T-helper 2 cell treated with Interferon-gamma antibody and Interleukin-4, amounts not matched to agents 100 ng/mL and 5 ng/mL, for 36 hours (primary cell): ENCODE measurements around the gene SIK1. TPM values are rescaled to one million over a fixed set of nuclear protein-coding genes. Genes with fewer than 3 reads are reported as not detected.
"Not testable (repeated sequence)": the region's sequence is repeated elsewhere in the genome, so short reads cannot be mapped to it uniquely, and the experiment has no call there.

Experiments used
- intact Hi-C: fragments of 100-400 bp; cut with micrococcal nuclease; formaldehyde crosslinking; loops from one replicate; pipeline ENCODE4 v1.15.1; 2023
- total RNA-seq: library from RNA; stranded (reverse); gene quantifications from 2 replicates; pipeline ENCODE4 v1.2.3, GENCODE V29; 2022

Gene SIK1
- 3.4 and 3.8 TPM in 2 replicates for total RNA-seq

DNA sequence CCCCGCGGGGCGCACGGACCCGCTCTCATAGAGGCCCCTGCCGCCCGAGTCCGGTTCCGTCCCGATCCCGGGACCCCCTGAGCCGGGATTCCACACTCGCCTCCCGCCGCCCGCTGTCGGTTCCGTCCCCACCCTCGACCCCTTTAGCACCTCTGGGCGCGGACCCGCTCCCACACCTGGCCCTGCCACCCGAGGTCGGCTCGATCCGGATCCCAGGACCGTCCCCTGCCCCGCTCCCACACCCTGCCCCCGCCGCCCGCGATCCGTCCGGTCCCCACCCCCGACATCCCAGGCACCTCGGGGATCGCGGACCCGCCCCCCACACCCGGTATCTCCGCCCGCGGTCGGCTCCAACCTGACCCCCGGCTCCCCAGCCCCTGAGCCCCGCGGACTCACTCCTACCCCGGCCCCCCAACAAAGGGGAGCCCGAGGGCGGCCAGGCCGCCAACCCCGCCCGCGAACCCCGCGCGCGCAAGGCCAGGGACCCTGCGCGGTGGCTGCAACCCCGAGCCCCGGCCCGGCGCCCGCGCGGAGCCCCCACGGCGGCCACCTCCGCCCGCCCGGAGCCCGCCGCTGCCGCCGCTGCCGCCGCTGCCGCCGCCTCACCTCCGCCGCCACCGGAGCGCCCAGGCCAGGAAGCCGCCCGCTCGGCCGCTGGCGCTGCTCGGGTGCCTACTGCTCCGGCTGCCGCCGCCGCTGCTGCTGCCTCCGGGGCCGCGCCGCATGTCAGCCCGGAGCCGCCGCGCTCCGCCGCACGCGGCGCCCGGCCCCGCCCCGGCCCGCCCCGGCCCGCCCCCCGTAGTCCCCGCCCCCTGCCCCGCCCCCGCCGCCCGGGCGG is at the start of gene SIK1:
Gene SIK1 (minus strand): TSS at position 728 of the 838 bp plus-strand sequence. CDS start 953 bp downstream, outside the sequence.
- intact Hi-C loops, result not testable (repeated sequence)

DNA sequence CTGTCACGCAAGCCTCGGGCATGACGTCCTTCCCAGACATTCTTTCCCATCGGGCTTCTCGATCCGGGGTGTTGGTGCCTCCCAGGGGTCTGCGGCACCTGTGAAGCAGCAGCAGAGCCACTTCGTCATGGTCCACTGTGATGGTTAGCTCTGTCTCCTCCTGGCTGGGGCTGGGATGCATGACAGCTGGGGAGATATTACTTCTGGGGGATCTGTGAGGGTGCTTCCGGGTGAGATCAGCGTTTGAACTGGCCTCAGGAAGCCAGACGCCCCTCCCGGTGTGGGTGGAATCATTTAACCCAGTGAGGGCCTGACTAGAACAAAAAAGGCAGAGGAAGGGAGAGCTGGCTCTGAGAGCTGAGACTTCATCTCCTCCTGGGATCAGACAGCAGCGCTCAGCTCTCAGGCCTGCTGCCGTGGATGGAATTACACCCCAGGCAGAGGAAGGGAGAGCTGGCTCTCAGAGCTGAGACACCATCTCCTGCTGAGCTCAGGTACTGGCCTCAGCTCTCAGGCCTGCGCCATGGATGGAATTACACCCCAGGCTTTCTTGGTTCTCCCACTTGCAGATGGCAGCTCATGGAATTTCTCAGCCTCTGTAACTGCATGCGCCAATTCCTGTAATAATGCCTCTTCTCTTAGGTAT is 44.8 kb upstream of the SIK1 start:
- intact Hi-C loops, result not testable (repeated sequence)

DNA sequence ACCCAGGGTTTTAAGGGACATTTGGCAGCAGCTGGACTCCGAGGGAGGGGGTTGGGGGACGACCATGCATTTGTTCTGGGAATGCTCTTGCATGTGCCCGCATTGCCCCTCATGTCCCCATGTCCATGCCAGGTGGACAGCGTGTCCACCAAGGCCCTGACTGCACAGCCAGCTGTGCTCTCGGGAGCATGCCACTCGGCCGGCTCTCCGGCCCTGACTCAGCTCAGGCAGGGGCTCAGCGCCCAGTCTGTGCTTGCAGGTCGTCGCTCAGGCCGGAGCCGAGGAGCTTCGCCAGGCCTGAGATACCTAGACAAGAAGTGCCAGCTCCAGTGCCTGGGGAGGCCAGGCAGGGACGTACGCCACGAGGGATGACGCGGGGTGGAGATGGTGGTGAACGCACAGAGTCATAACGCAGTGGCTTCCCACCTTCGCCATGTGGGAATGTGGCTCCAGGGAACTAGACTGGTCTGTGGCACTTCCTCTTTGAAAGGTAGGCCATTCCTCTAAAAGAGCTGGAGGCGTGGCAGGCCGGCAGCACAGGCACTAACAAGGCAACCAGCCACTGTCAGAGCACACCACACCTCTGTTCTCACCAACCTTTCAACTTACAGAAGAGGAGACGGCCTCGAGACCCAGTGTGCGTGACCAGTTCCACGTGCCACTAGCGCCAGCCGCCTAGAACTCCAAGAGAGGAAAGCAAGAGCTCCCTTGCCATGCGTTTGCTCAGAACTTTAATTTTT is 43.0 kb upstream of the SIK1 start:
- intact Hi-C loops, result not testable (repeated sequence)

DNA sequence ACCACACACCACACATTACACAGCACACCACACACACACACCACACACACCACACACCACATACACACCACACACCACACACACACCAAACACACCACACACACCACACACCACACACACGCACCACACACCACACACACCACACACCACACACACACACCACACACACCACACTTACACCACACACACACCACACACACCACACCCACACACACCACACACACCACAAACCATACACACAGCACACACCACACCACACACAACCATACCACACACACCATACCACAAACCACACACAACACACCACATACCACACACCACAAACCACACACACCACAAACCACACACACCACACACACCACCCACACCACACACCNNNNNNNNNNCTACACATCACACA is 40.9 kb upstream of the SIK1 start:
- intact Hi-C loops, result no loop called here

DNA sequence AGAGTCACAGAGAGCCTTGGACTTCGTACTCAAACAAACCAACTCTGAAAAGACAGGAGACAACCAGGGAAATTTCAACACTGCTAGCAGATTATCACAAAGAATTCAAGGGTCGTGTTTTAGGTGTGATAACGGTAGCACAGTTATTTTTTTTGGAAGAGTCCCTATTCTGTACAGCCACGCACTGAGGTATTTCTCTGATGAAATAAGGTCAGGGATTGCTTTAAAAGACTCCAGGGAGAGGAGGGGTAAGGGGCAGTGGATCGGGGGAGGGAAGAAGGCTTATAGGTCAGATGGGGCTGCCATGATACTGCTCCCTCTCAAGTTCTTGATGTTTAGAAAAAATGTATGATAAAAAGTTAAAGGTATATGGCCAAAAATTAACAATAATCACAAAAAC is 38.2 kb upstream of the SIK1 start:
- intact Hi-C loops, result not testable (repeated sequence)

DNA sequence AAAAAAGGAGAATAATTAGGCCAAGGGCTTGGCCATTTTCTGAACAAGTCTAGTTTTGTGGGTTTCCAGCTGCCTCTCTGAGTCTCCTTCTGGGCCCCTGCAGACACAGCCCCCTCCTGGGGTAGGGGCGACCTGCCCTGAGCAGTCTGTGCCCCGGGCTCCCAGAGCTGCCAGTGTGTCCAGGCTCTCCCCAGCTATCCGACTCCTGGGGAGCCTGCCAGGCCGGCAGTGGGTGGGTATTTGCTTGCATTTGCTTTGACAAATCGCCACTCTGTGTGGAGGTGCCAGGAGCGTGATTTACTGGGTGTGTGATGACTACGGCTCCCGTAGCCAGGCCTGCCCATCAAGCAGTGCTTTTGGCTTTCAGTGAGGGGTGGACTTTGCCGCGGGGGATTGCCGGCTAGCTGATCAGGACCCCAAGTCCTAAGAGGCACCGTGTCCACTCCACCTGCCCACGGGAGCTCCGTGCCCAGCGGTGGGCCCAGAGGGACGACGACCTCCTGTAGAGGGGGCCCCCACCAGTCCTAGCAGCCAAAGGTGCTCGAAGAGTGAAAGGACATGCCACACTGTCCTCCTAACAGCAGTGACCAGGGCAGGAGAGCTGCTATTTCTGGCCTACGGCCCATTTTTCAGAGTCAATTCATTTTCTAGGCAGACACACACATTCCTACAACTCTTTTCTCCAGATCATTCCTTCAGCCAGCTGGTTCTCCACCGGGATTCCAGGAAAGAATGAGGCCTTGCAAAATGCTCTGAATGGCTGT is 36.7 kb upstream of the SIK1 start:
- intact Hi-C loops, result not testable (repeated sequence)

- intact Hi-C loops, result not testable (repeated sequence)
These were observed 36.0 kb upstream of the SIK1 start for GRCh38 chr21:43462932-43463331.

DNA sequence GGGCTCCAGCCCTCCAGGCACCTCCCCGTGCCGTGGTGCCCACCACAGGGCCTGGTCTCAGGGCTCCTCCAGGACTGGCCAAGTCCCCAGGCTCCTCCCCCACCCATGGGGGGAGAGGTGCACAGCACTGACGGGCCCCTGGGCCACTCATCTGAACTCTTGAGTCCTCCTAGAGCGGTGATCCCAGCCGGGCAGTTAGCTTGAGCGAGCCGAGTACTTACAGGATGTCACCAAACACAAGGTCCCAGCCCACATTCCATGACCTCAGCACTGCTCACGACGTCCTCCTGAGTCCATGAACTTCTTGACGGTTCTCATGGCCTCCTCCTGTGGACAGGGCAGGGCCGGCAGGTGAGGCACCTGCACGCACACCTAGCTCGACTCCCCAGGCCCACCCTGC is 33.5 kb upstream of the SIK1 start:
- intact Hi-C loops, result not testable (repeated sequence)

GRCh38 chr21:43458995-43459394 is 32.1 kb upstream of the SIK1 start:
- intact Hi-C loops, result not testable (repeated sequence)

GRCh38 chr21:43456616-43457314 is 29.8 kb upstream of the SIK1 start:
- intact Hi-C loops, result not testable (repeated sequence)

DNA sequence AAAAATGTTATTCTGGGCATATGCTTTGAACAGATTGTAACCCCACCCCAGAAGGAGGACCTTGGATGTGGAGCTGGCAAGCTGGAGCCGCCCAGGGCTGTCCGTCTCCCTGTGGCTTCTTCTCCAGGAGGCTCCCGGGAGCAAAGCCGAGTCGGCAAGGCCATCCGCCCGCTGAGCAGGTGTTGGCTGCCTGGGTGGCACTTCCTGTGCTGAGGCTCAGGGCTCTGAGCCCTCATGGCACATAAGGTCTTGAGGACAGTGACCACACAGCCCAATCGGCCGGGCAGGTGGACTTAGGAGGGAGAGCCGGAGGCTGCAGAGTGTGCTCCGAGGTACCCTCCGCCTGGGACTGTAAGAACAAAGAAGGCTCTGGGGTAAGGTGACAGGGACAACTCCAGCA is 28.8 kb upstream of the SIK1 start:
- intact Hi-C loops, result not testable (repeated sequence)

DNA sequence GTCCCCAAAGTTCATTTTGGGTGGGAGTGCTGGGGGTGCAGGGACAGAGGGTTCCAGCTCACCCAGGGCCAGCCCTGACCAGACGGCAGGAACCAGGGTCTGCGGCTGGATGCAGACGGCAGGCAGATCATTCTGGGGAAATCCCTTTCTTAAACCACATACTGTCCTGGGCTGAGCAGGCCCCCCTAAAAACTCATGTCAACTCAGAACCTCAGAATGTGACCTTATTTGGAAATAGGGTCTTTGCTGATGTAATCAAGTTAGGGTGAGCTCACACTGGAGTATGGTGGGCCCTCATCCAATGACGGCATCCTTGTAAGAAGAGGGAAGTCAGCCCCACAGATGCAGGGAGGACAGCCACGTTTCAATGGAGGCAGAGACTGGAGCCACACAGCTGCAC is 27.2 kb upstream of the SIK1 start:
- intact Hi-C loops, result not testable (repeated sequence)

- intact Hi-C loops, result not testable (repeated sequence)
These were observed 24.9 kb upstream of the SIK1 start for GRCh38 chr21:43451850-43452249.

DNA sequence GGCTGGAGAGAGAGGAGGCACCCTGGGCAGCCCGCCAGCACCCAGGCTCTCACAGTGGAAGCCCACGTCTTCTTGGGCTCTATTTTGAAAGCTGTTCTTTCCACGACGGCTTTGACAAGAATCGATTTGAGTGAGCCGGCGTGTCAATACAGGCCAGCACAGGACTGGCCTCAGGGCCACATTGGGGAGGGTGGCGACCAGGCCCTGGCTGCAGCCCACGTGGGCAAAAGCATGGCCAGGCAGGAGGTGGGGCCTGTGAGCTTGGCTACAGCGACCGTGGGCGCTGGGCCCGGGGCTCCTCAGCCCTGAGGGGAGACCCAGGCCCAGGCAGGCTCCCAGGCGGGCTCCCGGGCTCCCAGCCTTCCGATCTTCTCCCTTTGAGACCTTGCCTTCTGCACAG is 23.4 kb upstream of the SIK1 start:
- intact Hi-C loops, result not testable (repeated sequence)

DNA sequence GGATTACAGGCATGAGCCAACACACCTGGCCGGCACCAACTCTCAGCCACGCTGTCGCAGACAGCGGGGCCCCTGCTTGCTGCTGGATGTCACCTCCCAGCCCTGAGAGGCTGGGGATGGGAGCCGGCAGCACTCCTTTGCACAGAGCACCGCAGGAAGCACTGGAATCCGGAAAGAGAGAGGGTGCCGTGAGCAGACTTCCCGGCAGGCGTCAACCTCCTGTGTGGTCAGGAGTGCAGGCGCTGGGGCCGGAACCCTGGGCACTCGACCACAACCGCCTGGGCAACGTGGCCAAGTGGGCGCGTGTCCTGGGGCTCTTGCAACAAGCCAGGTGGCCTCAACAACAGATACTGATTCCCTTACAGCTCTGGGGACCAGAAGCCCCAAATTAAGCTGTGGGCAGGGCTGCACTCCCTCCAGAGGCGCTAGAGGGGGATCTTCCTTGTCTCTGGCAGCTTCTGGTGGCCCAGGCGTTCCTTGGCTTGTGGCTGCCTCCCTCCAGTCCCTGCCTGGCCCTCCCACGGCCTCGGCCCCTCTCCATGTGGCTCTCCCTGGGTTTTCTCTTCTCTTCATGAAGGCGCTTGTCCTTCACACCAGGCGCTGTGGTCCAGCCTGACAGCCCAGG is 20.5 kb upstream of the SIK1 start:
- intact Hi-C loops, result not testable (repeated sequence)

GRCh38 chr21:43446277-43446932 is 19.5 kb upstream of the SIK1 start:
- intact Hi-C loops, result not testable (repeated sequence)

GRCh38 chr21:43444524-43444923 is 17.6 kb upstream of the SIK1 start:
- intact Hi-C loops, result not testable (repeated sequence)

DNA sequence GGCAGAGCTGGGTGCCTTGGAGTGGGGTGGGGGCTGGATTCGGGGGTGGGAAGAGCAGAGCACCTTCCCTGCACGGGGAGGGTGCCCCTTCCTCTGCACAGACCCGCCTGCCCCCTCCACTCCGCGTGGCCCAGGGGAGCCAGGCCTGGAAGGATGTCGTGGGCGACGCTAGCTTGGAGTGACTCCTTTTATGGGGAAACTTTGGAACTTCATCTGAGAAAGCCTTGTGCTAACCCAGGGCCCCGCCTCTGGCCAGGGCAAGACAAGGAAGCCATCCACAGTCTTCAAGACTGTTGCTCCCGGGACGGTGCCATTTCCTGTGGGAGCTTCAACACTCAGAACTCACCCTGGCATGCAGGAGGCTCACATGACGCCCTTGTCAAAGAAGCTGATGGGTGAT is 15.6 kb upstream of the SIK1 start:
- intact Hi-C loops, result not testable (repeated sequence)

GRCh38 chr21:43440835-43441727 is 14.2 kb upstream of the SIK1 start:
- intact Hi-C loops, result not testable (repeated sequence)
